ENCODE results near the gene CHRNG. TPM values are rescaled to one million over a fixed set of nuclear protein-coding genes. Genes with fewer than 3 reads are reported as not detected.
A peak's percentile ranks its signal among the peaks of the same experiment; 100 is the strongest.

Gene CHRNG
- polyA plus RNA-seq = not detected

- H3K4me3 Mint-ChIP-seq = no peak within 1 kb of the TSS
- H3K27ac Mint-ChIP-seq = peak within 1 kb of the TSS in 1 of 3 donors; percentile 27
- H3K27me3 Mint-ChIP-seq = peaks cover 19% of the 10 kb centered on the region
- H3K36me3 Mint-ChIP-seq = no peaks in the 10 kb centered on the region
- peaks cover 0 to 7% (median 4%) of the 10 kb centered on the region in 3 donors for H3K4me1 Mint-ChIP-seq
- peaks cover 0 to 5% (median 2%) of the 10 kb centered on the region in 3 donors for H3K9me3 Mint-ChIP-seq
Observed at GRCh38 chr2:232539298-232540231, at the start of gene CHRNG. CHRNG (plus strand) TSS chr2:232539692; CDS start chr2:232539748, 56 bp downstream.

- Mint-ChIP-seq H3K27ac (peak overlapping the region in 1 of 3 donors; percentile 71), H3K36me3 (no peaks in the 10 kb centered on the region), H3K4me1 (peaks cover 0 to 6% (median 2%) of the 10 kb centered on the region in 3 donors), H3K4me3 (no peak overlapping the region), H3K9me3 (no peaks in the 10 kb centered on the region), H3K27me3 (peaks cover 21% of the 10 kb centered on the region)
Observed at GRCh38 chr2:232490221-232491138, 49.0 kb upstream of the CHRNG start.

GRCh38 chr2:232491139-232491780 lies 48.2 kb upstream of the CHRNG start:
- H3K4me3 Mint-ChIP-seq = no peak overlapping the region
- H3K27me3 Mint-ChIP-seq = peaks cover 20% of the 10 kb centered on the region
- H3K27ac Mint-ChIP-seq = no peak overlapping the region
- H3K9me3 Mint-ChIP-seq = no peaks in the 10 kb centered on the region
- H3K4me1 Mint-ChIP-seq = peaks cover 0 to 6% (median 2%) of the 10 kb centered on the region in 3 donors
- no peaks in the 10 kb centered on the region for H3K36me3 Mint-ChIP-seq

- Mint-ChIP-seq H3K4me1 (peaks cover 0 to 6% (median 0%) of the 10 kb centered on the region in 3 donors), H3K4me3 (no peak overlapping the region), H3K9me3 (no peaks in the 10 kb centered on the region), H3K36me3 (no peaks in the 10 kb centered on the region), H3K27me3 (peaks cover 15% of the 10 kb centered on the region), H3K27ac (no peak overlapping the region)
Observed at GRCh38 chr2:232492236-232492848, 47.1 kb upstream of the CHRNG start.

GRCh38 chr2:232492963-232493700 lies 46.4 kb upstream of the CHRNG start:
- peaks cover 0 to 5% (median 0%) of the 10 kb centered on the region in 3 donors for H3K4me1 Mint-ChIP-seq
- no peak overlapping the region for H3K4me3 Mint-ChIP-seq
- H3K27me3 Mint-ChIP-seq = peaks cover 15% of the 10 kb centered on the region
- no peaks in the 10 kb centered on the region for H3K36me3 Mint-ChIP-seq
- no peaks in the 10 kb centered on the region for H3K9me3 Mint-ChIP-seq
- H3K27ac Mint-ChIP-seq = no peak overlapping the region

GRCh38 chr2:232493701-232494474 lies 45.6 kb upstream of the CHRNG start:
- no peak overlapping the region for H3K4me3 Mint-ChIP-seq
- peak overlapping the region in 1 of 3 donors; percentile 67 for H3K27ac Mint-ChIP-seq
- peaks cover 0 to under 1% (median 0%) of the 10 kb centered on the region in 3 donors for H3K4me1 Mint-ChIP-seq
- peaks cover 12% of the 10 kb centered on the region for H3K27me3 Mint-ChIP-seq
- no peaks in the 10 kb centered on the region for H3K36me3 Mint-ChIP-seq
- peaks cover 0 to 2% (median 0%) of the 10 kb centered on the region in 3 donors for H3K9me3 Mint-ChIP-seq

GRCh38 chr2:232494542-232494941 lies 45.0 kb upstream of the CHRNG start:
- Mint-ChIP-seq H3K4me3 (no peak overlapping the region), H3K27me3 (peaks cover 7% of the 10 kb centered on the region), H3K4me1 (no peaks in the 10 kb centered on the region), H3K9me3 (peaks cover 0 to 2% (median 0%) of the 10 kb centered on the region in 3 donors), H3K36me3 (no peaks in the 10 kb centered on the region), H3K27ac (peak overlapping the region in 1 of 3 donors; percentile 67)

GRCh38 chr2:232495292-232495691 lies 44.2 kb upstream of the CHRNG start:
- Mint-ChIP-seq H3K4me3 (no peak overlapping the region), H3K27ac (no peak overlapping the region), H3K4me1 (no peaks in the 10 kb centered on the region), H3K27me3 (peaks cover 10% of the 10 kb centered on the region), H3K9me3 (peaks cover 0 to 2% (median 0%) of the 10 kb centered on the region in 3 donors), H3K36me3 (no peaks in the 10 kb centered on the region)

- no peaks in the 10 kb centered on the region for H3K4me1 Mint-ChIP-seq
- peaks cover 13% of the 10 kb centered on the region for H3K27me3 Mint-ChIP-seq
- no peaks in the 10 kb centered on the region for H3K36me3 Mint-ChIP-seq
- peaks cover 0 to 2% (median 0%) of the 10 kb centered on the region in 3 donors for H3K9me3 Mint-ChIP-seq
- no peak overlapping the region for H3K4me3 Mint-ChIP-seq
- peak overlapping the region in 1 of 3 donors; percentile 39 for H3K27ac Mint-ChIP-seq
Observed at GRCh38 chr2:232496501-232497270, 42.8 kb upstream of the CHRNG start.

GRCh38 chr2:232497348-232497747 lies 42.1 kb upstream of the CHRNG start:
- Mint-ChIP-seq H3K9me3 (peaks cover 0 to 2% (median 0%) of the 10 kb centered on the region in 3 donors), H3K36me3 (no peaks in the 10 kb centered on the region), H3K4me1 (no peaks in the 10 kb centered on the region), H3K4me3 (no peak overlapping the region), H3K27ac (no peak overlapping the region), H3K27me3 (peaks cover 14% of the 10 kb centered on the region)

GRCh38 chr2:232498452-232498851 lies 41.0 kb upstream of the CHRNG start:
- Mint-ChIP-seq H3K9me3 (peaks cover 0 to 2% (median 0%) of the 10 kb centered on the region in 3 donors), H3K27ac (no peak overlapping the region), H3K4me1 (no peaks in the 10 kb centered on the region), H3K36me3 (no peaks in the 10 kb centered on the region), H3K4me3 (no peak overlapping the region), H3K27me3 (peaks cover 20% of the 10 kb centered on the region)

GRCh38 chr2:232501331-232501771 lies 38.1 kb upstream of the CHRNG start:
- Mint-ChIP-seq H3K9me3 (peaks cover 0 to 2% (median 0%) of the 10 kb centered on the region in 3 donors), H3K4me1 (peaks cover 0 to 3% (median 3%) of the 10 kb centered on the region in 3 donors), H3K36me3 (no peaks in the 10 kb centered on the region), H3K27me3 (peaks cover 35% of the 10 kb centered on the region), H3K27ac (no peak overlapping the region), H3K4me3 (peak overlapping the region in 2 of 4 donors; percentile 8 to 58)

Measured in IgD-negative memory B cell (primary cell).